Caco-2 (cell line): Measurements from ENCODE around the gene TRPM1. TPM values are rescaled to one million over a fixed set of nuclear protein-coding genes. Genes with fewer than 3 reads are reported as not detected.

Experiments used
- BruUV-seq: library from RNA; stranded (reverse); fragments of 400-500 nt; replicated peaks from 2 replicates; lab custom pipeline; 2021; lab: Mats Ljungman, UMichigan
- CTCF ChIA-PET: fragments of 300-600 bp; sonication (Branson Sonifier 250); formaldehyde crosslinking; loops from one replicate; lab custom pipeline; 2022; ENCODE audit warnings: antibody characterized with exemption; lab: Charles Lee
- POLR2A ChIA-PET: fragments of 300-600 bp; sonication (Branson Sonifier 250); formaldehyde crosslinking; loops from one replicate; lab custom pipeline; 2022; ENCODE audit warnings: antibody characterized with exemption; lab: Charles Lee
- DNase-seq, 2 experiments: peaks; one replicate each; pipeline versions ENCODE4 v3.0.0 to v3.0.0-alpha.2; 2020 to 2022
- H3K27me3 ChIP-seq: replicated peaks from 2 replicates; pipeline ENCODE4 v1.6.0; 2011; ENCODE audit warnings: low read length; ENCODE audit not compliant: control insufficient read depth, insufficient read depth
- H3K36me3 ChIP-seq: 2 replicates; pipeline ENCODE4 v1.5.1; 2011; ENCODE audit warnings: low read length; ENCODE audit not compliant: control insufficient read depth, insufficient read depth
- H3K4me1 ChIP-seq: fragments of 250-450 bp; sonication (Bioruptor Pico); 2 replicates; pipeline ENCODE4 v1.5.1; 2020; ENCODE audit warnings: mild to moderate bottlenecking
- H3K4me3 ChIP-seq: 2 replicates; pipeline ENCODE4 v1.5.1; 2011; ENCODE audit warnings: low read depth, mild to moderate bottlenecking, control low read depth, low read length
- H3K9me3 ChIP-seq: fragments of 250-450 bp; sonication (Bioruptor Pico); 2 replicates; pipeline ENCODE4 v1.5.1; 2020; ENCODE audit warnings: mild to moderate bottlenecking, moderate library complexity
- H3K27ac Mint-ChIP-seq: one replicate; pipeline ENCODE4 v1.8.0; 2022; ENCODE audit warnings: mixed read lengths; ENCODE audit not compliant: unreplicated experiment
- H3K27me3 Mint-ChIP-seq: one replicate; pipeline ENCODE4 v1.8.0; 2022; ENCODE audit warnings: mixed read lengths; ENCODE audit not compliant: insufficient read depth, unreplicated experiment
- H3K36me3 Mint-ChIP-seq: one replicate; pipeline ENCODE4 v1.8.0; 2022; ENCODE audit warnings: mild to moderate bottlenecking, mixed read lengths; ENCODE audit not compliant: insufficient read depth, unreplicated experiment
- H3K4me1 Mint-ChIP-seq: one replicate; pipeline ENCODE4 v1.8.0; 2022; ENCODE audit warnings: low read depth, mixed read lengths; ENCODE audit not compliant: unreplicated experiment
- H3K4me3 Mint-ChIP-seq: one replicate; pipeline ENCODE4 v1.8.0; 2022; ENCODE audit warnings: mild to moderate bottlenecking, moderate library complexity, mixed read lengths; ENCODE audit not compliant: unreplicated experiment
- H3K9me3 Mint-ChIP-seq: one replicate; pipeline ENCODE4 v1.8.0; 2022; ENCODE audit warnings: mixed read lengths; ENCODE audit not compliant: unreplicated experiment
- intact Hi-C: fragments of 100-400 bp; cut with micrococcal nuclease; formaldehyde crosslinking; loops from one replicate; pipeline ENCODE4 v1.10.0; 2022; ENCODE audit not compliant: unreplicated experiment
- total RNA-seq: library from RNA; stranded (reverse); gene quantifications from 2 replicates; pipeline ENCODE4 v1.2.3, GENCODE V29; 2022
- TF ChIP-seq, protein P1 (sequence below), 2 experiments: fragments of 200-600 bp in 1 of 2; IDR thresholded peaks; 1 replicate in 1 of 2; 2 replicates in 1 of 2; pipeline versions ENCODE4 v1.5.1 to v1.8.0; 2011 to 2022; ENCODE audit warnings: antibody characterized with exemption in 1 of 2, control low read depth in 1 of 2, inconsistent platforms in 1 of 2, low read depth in 1 of 2, low read length in 1 of 2, mild to moderate bottlenecking in 1 of 2, moderate library complexity in 1 of 2; ENCODE audit not compliant: insufficient read depth in 1 of 2, severe bottlenecking in 1 of 2, unreplicated experiment in 1 of 2

Gene TRPM1
- total RNA-seq, 1 experiment from 2014 or later = not detected

DNA sequence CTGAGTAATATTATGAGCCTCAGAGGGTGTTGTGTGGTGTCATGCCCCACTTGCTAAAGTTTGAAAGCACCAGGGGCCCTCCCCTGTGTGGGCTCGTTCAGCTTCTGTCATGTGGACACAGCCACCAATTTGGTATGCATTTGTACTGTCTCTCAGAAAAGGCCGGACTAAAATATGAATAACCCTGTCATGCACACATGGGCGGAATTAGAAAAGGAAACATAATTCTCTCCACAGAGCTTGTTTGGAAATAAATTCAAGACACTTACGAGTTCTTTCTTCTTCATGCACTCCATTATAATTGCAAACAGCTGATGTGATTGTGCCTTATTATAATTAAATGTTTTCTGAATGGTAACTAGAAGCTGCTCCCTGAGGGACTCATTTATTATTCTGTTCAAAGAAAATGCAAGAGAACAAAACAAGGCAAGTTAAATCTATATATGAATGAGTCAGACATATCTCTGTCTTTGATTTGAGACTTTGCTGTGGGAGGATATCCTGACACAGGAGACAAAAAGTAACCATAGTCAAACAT lies 39.1 kb downstream of the TRPM1 start:
- no TSS peak for BruUV-seq
- Histone ChIP-seq H3K27me3 (no peaks in the 10 kb centered on the region), H3K36me3 (no peaks in the 10 kb centered on the region), H3K4me3 (no peak overlapping the region), H3K9me3 (no peaks in the 10 kb centered on the region), H3K4me1 (peaks cover 3% of the 10 kb centered on the region; the same call in 1 of the 2 replicates)
- TF ChIP-seq, protein P1, sequence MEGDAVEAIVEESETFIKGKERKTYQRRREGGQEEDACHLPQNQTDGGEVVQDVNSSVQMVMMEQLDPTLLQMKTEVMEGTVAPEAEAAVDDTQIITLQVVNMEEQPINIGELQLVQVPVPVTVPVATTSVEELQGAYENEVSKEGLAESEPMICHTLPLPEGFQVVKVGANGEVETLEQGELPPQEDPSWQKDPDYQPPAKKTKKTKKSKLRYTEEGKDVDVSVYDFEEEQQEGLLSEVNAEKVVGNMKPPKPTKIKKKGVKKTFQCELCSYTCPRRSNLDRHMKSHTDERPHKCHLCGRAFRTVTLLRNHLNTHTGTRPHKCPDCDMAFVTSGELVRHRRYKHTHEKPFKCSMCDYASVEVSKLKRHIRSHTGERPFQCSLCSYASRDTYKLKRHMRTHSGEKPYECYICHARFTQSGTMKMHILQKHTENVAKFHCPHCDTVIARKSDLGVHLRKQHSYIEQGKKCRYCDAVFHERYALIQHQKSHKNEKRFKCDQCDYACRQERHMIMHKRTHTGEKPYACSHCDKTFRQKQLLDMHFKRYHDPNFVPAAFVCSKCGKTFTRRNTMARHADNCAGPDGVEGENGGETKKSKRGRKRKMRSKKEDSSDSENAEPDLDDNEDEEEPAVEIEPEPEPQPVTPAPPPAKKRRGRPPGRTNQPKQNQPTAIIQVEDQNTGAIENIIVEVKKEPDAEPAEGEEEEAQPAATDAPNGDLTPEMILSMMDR (IDR thresholded peaks at IDR 0.05; ENCODE audit: insufficient read depth in 1 of 2, low read depth in 1 of 2, low read length in 1 of 2, severe bottlenecking in 1 of 2, unreplicated experiment in 1 of 2) = no peak
- ChIA-PET POLR2A (no interaction called here), CTCF (no interaction called here)
- Mint-ChIP-seq H3K36me3 (no peaks in the 10 kb centered on the region), H3K27ac (no peak overlapping the region), H3K4me3 (no peak overlapping the region), H3K4me1 (peaks cover 8% of the 10 kb centered on the region), H3K9me3 (peaks cover 9% of the 10 kb centered on the region), H3K27me3 (no peaks in the 10 kb centered on the region)
- intact Hi-C loops = no loop called here
- no peak for DNase-seq

DNA sequence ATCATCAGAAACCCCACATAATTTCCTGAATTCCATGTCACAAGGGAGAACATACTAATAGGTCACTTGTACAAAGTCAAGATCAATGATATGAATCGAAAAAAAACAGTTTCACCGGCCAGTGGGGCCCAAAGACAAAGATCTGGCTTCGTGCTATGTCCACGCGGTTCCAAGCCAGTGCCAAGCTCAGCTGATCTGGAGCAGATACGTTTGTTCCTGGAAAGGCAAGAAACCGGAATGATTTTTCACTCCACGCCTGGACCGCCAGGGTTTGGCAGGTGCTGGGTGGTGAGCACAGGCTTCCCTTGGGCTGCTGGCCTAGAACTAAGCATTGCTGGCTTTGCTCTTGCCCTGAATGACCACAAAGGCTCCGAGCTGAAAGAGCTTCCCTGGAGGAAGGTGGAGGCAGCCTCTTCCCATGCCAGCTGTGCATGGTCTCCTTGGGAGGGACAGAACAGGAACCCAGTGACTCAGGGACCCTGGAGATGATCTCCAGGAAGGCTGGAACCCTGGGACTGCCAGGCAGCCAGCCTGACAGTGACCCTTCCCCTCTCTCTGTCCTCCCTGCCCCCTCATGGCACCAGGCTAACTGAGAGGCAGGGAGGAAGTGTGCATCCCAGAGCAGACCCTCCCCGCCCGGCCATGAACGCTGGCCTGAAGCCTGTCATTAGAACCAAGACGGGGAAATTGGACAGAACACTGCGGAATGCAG lies 40.9 kb downstream of the TRPM1 start:
- Histone ChIP-seq H3K9me3 (no peaks in the 10 kb centered on the region), H3K36me3 (no peaks in the 10 kb centered on the region), H3K4me3 (no peak overlapping the region), H3K27me3 (no peaks in the 10 kb centered on the region), H3K4me1 (no peaks in the 10 kb centered on the region)
- Mint-ChIP-seq H3K36me3 (no peaks in the 10 kb centered on the region), H3K9me3 (peaks cover 9% of the 10 kb centered on the region), H3K4me3 (no peak overlapping the region), H3K27ac (no peak overlapping the region), H3K27me3 (no peaks in the 10 kb centered on the region), H3K4me1 (peaks cover 3% of the 10 kb centered on the region)
- DNase-seq = no peak
- BruUV-seq = no TSS peak
- ChIA-PET CTCF (no interaction called here), POLR2A (no interaction called here)
- intact Hi-C loops = no loop called here
- TF ChIP-seq, protein P1 (IDR thresholded peaks at IDR 0.05; ENCODE audit: insufficient read depth in 1 of 2, low read depth in 1 of 2, low read length in 1 of 2, severe bottlenecking in 1 of 2, unreplicated experiment in 1 of 2) = no peak

DNA sequence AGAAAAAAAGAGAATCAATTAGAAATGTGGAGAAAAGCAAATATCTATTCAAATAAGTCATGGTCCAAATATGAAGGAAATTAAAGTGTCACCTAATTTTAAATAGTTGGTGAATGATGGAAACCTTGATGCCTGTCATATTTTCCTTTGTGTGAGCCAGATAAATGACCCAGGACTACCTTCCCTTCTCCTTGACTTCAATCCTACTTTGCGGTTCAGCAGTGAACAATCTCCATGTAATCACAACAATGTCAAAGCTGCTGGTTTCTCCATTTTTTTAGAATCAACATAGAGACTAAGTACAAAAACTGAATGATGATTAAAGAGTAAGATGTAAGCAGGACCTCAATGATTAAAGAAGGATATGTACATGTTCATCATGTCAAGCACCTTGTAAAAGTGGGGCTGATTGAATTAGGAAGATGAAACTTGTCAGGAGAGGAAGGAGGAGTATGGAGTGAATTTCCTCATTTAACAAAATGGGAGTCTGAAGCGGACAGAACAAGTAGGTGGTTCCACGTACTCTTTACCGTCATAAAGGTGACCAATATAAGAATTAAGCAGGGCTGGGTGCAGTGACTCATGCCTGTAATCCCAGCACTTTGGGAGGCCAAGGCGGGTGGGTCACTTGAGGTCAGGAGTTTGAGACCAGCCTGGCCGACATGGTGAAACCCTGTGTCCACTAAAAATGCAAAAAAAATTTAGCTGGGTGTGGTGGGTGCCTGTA lies 43.1 kb downstream of the TRPM1 start:
- no peaks in the 10 kb centered on the region for H3K4me1 Mint-ChIP-seq
- Histone ChIP-seq H3K4me1 (no peaks in the 10 kb centered on the region), H3K36me3 (no peaks in the 10 kb centered on the region), H3K9me3 (no peaks in the 10 kb centered on the region), H3K27me3 (no peaks in the 10 kb centered on the region), H3K4me3 (no peak overlapping the region)
- H3K4me3 Mint-ChIP-seq = no peak overlapping the region
- no peaks in the 10 kb centered on the region for H3K27me3 Mint-ChIP-seq
- H3K9me3 Mint-ChIP-seq = peaks cover 9% of the 10 kb centered on the region
- ChIA-PET POLR2A (no interaction called here), CTCF (no interaction called here)
- intact Hi-C loops = no loop called here
- H3K27ac Mint-ChIP-seq = no peak overlapping the region
- H3K36me3 Mint-ChIP-seq = no peaks in the 10 kb centered on the region
- no TSS peak for BruUV-seq
- no peak for DNase-seq
- TF ChIP-seq, protein P1 (IDR thresholded peaks at IDR 0.05; ENCODE audit: insufficient read depth in 1 of 2, low read depth in 1 of 2, low read length in 1 of 2, severe bottlenecking in 1 of 2, unreplicated experiment in 1 of 2) = no peak
